GM21737 (cell line): ENCODE results near the gene TEKT4.
"Not testable (repeated sequence)": the region's sequence is repeated elsewhere in the genome, so short reads cannot be mapped to it uniquely, and the experiment has no call there.

Source experiments
- ATAC-seq: cut with Tn5 transposase; IDR thresholded peaks from one replicate; pipeline ENCODE4 v1.9.1; 2021; ENCODE audit warnings: mild to moderate bottlenecking, moderate library complexity; ENCODE audit not compliant: unreplicated experiment

The TEKT4 gene

DNA sequence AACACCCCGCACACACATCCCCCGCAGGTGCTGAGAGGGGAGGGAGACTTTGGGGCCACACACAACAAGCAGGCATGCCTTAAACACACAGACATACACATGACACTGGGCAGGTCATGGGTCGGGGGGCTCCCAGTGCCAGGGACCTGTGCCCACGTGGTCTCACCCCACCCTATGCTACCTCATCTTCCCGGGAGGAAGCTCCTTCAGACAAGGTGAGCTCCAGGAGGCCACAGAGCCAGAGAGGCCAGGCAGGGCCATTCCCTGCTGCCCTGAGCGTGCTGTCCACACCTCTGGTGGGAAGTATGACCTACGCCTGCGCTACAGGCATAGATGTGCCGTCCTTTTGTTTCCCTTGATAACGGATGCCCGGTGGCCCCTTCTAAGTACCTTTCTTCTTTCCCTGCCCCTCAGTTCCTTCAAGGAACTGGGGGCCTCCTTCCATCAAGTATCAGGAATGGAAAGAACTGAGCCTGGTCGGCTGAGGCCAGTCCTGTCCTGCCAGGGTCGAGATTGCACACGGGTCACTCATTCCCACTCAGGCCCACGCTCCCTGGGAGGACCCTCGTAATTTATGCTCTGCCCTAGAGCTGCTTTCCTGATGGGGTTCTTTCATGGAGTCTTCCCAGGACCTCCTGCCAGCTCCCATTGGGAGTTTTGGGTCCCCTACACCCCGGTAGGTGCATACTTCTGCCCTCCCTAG, 4.7 kb downstream of the TEKT4 start:
- ATAC-seq, result no peak

DNA sequence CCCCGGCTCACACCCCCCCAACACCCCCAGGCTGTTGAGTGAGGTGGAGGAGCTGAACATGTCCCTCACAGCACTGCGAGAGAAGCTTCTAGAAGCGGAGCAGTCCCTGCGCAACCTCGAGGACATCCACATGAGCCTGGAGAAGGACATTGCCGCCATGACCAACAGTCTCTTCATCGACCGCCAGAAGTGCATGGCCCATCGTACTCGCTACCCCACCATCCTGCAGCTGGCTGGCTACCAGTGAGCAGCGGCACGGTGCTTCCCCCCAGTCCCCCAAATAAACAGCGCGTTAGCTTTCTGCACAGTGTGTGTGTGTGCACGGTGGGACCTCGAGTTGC, 5.3 kb downstream of the TEKT4 start:
- ATAC-seq, result no peak

DNA sequence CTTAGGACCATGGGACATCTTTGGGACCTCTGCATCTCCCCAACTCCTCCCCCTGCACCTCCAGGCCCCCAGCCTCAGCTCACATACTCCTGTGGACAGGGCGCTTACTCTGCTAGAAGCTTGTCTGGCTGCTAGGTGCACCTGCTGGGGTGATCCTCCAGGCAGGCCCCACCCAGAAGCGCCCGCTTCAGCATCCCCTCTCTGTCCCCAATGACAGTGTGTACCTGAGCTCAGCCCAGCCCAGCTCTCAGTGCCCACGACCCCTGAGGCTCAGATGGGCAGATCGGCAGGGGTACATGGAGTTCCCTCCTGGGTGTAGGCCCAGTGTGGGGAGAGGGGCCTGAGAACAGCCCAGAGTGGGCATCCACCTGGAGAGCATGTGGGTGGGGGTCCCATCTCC, 5.9 kb downstream of the TEKT4 start:
- no peak for ATAC-seq

DNA sequence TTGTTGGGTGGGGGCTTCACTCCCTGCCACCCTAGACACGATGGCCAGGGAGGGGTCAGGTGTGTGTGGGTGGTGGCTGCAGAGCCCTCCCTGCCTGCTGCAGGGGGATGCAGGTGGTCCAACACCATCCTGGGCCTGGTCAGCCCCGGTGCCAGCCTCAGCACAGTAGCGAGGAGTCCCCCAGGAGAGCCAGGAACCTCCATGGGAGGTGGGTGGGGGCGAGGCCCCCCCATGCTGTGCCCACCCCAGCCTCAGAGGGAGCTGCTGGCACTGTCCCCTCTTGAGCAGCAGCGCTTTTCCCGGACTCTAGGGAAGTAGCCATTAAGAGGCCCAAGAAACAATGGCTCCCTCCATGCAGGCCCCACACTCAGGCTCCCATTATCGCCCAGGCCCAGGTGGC, 7.3 kb downstream of the TEKT4 start:
- ATAC-seq, result not testable (repeated sequence)

DNA sequence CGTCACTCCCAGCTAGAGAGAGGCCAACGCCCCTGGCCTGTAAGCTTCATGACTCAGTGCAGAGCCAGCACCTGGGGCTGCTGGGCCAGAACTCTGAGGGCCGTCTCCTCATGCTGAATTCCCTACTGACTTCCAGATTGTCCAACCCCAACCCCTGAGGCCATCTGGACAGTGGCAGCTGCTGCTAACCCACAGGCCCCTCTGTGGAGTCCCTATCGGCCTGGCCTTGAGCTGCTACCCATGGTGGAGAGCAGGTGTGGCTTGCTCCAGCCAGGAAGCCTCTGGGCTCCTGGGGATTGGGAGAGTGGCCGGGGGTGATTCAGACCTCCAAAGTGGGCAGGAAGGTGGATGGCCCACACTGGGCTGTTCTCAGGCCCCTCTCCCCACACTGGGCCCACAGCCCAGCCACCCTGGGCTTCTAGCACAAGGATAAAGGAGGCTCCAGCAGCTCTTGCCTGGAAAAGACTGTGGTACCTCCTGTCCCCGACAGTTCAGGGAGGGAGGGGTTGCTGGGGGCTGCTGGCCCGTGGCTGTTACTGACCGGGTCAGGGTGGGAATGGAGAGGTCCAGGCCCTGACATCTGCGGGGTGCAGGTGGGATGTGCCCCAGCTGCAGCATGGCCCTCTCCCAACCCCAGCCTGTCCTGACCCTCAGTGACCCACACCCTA, 8.2 kb downstream of the TEKT4 start:
- no peak for ATAC-seq

DNA sequence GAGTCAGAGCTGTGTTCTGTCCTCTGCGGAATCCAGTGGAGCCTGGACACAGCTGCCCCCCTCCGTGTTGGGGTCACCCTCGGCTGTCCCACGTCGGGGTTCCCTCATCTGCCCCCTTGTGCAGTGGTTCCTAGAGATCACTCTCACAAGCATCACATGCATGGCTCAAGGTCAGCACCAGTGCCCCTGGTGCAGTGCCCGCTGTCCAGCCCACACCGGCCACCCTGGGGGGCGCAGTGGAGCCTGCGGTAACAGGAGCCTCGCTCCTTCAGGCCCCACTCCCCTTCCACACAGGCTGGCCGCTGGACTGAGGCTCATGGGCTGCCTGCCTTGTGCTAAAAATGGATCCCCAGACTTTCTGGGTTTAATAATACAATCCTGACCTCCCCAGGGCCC, 8.8 kb downstream of the TEKT4 start:
- ATAC-seq, result no peak

DNA sequence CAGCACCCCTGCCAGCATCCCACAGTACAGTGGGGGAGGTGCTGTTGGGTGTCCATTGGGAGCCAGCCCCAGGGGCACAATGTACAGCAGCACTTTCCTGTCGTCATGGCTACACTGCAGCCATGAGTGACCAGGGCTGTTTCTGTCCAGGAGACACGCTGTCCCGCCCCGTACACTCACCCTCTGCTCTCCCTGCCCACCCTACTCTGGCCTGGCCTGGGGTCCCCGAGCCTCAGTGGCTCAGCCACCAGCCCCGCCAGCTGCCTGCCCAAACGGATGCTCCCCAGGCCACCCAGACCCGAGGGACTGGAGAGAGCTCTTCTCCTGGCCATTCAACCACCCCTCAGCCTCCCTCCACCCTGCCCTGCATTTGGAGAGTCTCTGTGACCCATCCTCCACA, 9.3 kb downstream of the TEKT4 start:
- ATAC-seq, result no peak

DNA sequence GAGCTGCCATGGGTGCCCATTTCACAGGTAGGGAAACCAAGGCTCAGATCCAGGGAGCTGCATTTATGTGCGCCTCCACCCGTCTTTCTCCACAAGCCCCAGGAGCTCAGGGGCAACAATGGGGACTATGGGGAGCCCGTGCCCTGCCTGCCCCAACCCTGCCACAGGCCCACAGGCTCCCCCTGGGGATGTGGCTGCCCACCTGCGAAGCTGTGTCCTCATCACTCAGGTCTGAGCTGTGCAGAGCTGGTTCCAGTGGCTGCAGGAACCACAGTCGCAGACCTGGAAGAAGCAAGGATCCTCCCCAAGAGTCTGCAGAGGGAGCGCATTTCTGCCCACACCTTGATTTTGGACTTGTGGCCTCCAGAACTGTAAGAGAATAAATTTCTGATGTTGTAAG, 9.8 kb downstream of the TEKT4 start:
- ATAC-seq, result no peak

DNA sequence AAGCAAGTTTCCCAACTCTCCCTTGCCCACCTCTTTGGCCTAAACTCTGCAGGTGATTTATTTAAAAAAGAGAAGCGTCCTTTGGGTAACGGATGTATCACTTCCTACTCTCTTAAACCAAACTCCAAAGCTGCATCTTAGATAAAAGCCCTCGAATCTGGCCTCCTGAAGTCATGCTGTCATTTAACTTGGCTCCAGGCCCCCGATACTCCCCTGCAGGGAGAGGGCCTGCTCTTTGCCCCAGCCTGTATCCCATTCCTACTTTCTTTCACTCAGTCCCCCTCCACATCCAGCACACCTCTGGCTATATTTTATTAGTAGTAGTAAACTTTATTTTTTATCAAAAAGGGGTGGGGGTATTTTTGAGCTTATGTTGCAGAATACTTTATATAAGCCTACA, 19.0 kb downstream of the TEKT4 start:
- no peak for ATAC-seq

DNA sequence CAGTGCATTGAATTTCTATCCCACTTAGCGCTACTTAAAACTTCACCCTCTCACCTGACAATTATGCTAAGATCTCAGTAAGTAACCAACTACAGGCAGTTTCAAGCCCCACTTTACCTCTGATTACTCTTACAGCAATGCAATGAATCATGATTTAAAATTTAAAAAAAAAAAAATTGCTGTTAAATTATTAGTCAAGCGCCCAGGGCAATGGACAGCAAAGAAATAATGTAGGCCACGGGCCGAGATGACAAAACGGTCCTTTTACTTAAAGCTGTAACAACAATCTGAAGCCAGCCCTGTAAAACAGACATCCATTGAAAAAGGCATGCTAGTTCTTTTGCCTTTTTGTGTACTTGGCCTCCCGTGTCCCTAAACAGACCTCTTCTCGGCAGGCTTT, 24.0 kb downstream of the TEKT4 start:
- ATAC-seq, result not testable (repeated sequence)

DNA sequence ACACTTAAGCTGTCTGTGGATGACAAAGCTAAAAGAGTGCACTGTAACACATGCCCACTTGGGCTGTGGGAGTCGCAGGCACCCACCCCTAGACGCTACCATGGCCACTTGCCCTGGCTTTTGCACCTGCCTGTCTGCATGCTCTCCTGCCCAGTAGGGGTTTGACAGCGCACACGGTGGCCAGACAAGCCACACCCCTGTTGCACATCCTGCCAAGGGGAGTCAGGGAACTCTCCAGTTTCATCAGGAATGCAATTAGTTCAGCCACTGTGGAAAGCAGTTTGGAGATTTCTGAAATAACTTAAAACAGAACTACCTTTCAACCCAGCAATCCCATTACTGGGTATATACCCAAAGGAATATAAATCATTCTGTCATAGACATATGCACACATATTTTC, 35.7 kb downstream of the TEKT4 start:
- not testable (repeated sequence) for ATAC-seq

DNA sequence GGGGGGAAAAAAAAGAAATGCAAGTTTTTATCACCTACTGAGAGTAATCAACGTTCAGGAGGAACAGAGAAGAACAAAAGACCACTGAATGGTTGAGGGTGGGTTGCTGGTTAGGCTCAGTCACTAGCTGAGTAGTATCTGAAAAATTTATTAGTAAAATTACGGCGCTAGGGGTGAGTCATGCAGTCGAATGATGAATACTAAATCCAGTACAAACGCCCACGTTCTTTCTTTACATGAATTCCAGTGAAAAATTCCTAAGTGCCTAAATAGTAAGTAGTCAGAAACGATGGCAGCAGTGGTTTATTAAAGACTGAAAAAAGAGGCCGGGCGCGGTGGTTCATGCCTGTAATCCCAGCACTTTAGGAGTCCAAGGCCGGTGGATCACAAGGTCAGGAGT, 52.0 kb downstream of the TEKT4 start:
- ATAC-seq, result no peak

DNA sequence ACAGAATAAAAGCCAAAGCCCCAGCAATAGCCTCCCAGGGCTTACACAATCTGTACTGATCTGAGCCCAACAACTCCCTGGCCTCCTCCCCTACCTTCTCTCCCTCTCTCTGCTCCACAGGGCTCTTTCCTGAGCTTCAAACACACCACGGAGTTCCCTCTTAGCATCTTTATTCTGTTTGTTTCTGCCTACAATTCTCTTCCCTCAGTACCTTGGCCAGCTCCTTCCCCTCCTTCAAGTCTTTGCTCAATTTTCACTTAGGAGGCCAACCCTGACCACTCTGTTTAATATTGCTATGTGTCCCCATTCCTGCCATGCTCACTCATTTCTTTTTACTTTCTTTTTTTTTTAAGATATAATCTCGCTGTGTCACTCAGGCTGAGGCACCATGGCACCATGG, 53.8 kb downstream of the TEKT4 start:
- not testable (repeated sequence) for ATAC-seq
